Epithelial cell of umbilical artery (primary cell): ENCODE measurements around the gene SDHAF2. TPM values are rescaled to one million over a fixed set of nuclear protein-coding genes. Genes with fewer than 3 reads are reported as not detected.

Experiments used
- total RNA-seq: library from RNA; depleted of rRNA; stranded (reverse); fragments of >200 nt; gene quantifications from 2 replicates; pipeline ENCODE4 v1.2.3, GENCODE V29; 2014

The SDHAF2 gene
- total RNA-seq, result 30.1 and 66.3 TPM in 2 replicates

GRCh38 chr11:61429691-61430582 is at the start of gene SDHAF2, which contains the start of gene CPSF7:
Gene SDHAF2, plus strand, starts transcription at chr11:61430124. Its CDS starts 23 bp downstream, at chr11:61430147.
Gene CPSF7, minus strand, starts transcription at chr11:61429975. Its CDS starts 740 bp downstream, at chr11:61429235.

Other genes starting within 250 kb of the SDHAF2 start
- gene PGA3, start 226.6 kb upstream of the SDHAF2 start, total RNA-seq, result not detected in 2 replicates
- not detected in 2 replicates for gene PGA4, start 207.8 kb upstream of the SDHAF2 start, total RNA-seq
- not detected in 2 replicates for gene PGA5, start 188.9 kb upstream of the SDHAF2 start, total RNA-seq
- gene VWCE, start 134.8 kb upstream of the SDHAF2 start, total RNA-seq, result 1.6 and 2.3 TPM in 2 replicates
- gene DDB1, start 97.0 kb upstream of the SDHAF2 start, total RNA-seq, result 253 and 317 TPM in 2 replicates
- 13.0 and 23.4 TPM in 2 replicates for gene TKFC, start 96.9 kb upstream of the SDHAF2 start, total RNA-seq
- gene CYB561A3, start 68.2 kb upstream of the SDHAF2 start, total RNA-seq, result 27.9 and 31.5 TPM in 2 replicates
- gene TMEM138, start 67.8 kb upstream of the SDHAF2 start, total RNA-seq, result 15.9 and 21.0 TPM in 2 replicates
- 7.5 and 12.3 TPM in 2 replicates for gene TMEM216, start 37.5 kb upstream of the SDHAF2 start, total RNA-seq
- 8.4 and 13.1 TPM in 2 replicates for gene CPSF7, start 149 bp upstream of the SDHAF2 start, total RNA-seq
- not detected in 2 replicates for gene LRRC10B, start 78.6 kb downstream of the SDHAF2 start, total RNA-seq
- under 0.01 and 0.30 TPM in 2 replicates for gene SYT7, start 151.0 kb downstream of the SDHAF2 start, total RNA-seq